ENCODE measurements around the gene DPP10.

Gene DPP10

GRCh38 chr2:114450639-114451038 lies 8.2 kb downstream of the DPP10 start:
- no peak overlapping the region for H2AFZ ChIP-seq (ENCODE audit: low read length)
- H3K9me2 ChIP-seq (ENCODE audit: low read depth, low read length) = no peaks in the 10 kb centered on the region
- no peaks in the 10 kb centered on the region for H4K20me1 ChIP-seq (ENCODE audit: insufficient read depth, low read length)
- H3K4me1 ChIP-seq (ENCODE audit: insufficient read depth, low read length, severe bottlenecking) = no peaks in the 10 kb centered on the region
- H3K9ac ChIP-seq (ENCODE audit: low read length) = no peak overlapping the region
- no peak overlapping the region for H3K27ac ChIP-seq (ENCODE audit: low read depth, low read length, poor library complexity, severe bottlenecking)
- no peaks in the 10 kb centered on the region for H3K9me3 ChIP-seq (ENCODE audit: low read length)
- H3F3A ChIP-seq (ENCODE audit: insufficient read depth, low read length) = no peaks in the 10 kb centered on the region
- TF ChIP-seq EZH2 (IDR thresholded peaks at IDR 0.05; ENCODE audit: borderline replicate concordance, low read length) (no peak), CTCF (IDR thresholded peaks at IDR 0.05; ENCODE audit: low read length) (no peak)
- no peaks in the 10 kb centered on the region for H3K36me3 ChIP-seq (ENCODE audit: insufficient read depth, low read length)
- H3K4me3 ChIP-seq (ENCODE audit: low read depth, low read length, poor library complexity, severe bottlenecking) = no peak overlapping the region
- H3K79me2 ChIP-seq (ENCODE audit: insufficient read depth, low read length) = no peaks in the 10 kb centered on the region
- H3K4me2 ChIP-seq (ENCODE audit: low read length) = no peak overlapping the region
- H3K27me3 ChIP-seq (ENCODE audit: insufficient read depth, low read length) = no peaks in the 10 kb centered on the region

GRCh38 chr2:114456566-114456965 lies 14.1 kb downstream of the DPP10 start:
- TF ChIP-seq EZH2 (IDR thresholded peaks at IDR 0.05; ENCODE audit: borderline replicate concordance, low read length) = no peak
- no peak overlapping the region for H2AFZ ChIP-seq (ENCODE audit: low read length)
- no peak overlapping the region for H3K27ac ChIP-seq (ENCODE audit: low read depth, low read length, poor library complexity, severe bottlenecking)
- H3K36me3 ChIP-seq (ENCODE audit: insufficient read depth, low read length) = no peaks in the 10 kb centered on the region
- no peaks in the 10 kb centered on the region for H3K9me3 ChIP-seq (ENCODE audit: low read length)
- H3K4me2 ChIP-seq (ENCODE audit: low read length) = no peak overlapping the region
- no peaks in the 10 kb centered on the region for H3K4me1 ChIP-seq (ENCODE audit: insufficient read depth, low read length, severe bottlenecking)
- H4K20me1 ChIP-seq (ENCODE audit: insufficient read depth, low read length) = no peaks in the 10 kb centered on the region
- no peaks in the 10 kb centered on the region for H3F3A ChIP-seq (ENCODE audit: insufficient read depth, low read length)
- no peaks in the 10 kb centered on the region for H3K9me2 ChIP-seq (ENCODE audit: low read depth, low read length)
- no peaks in the 10 kb centered on the region for H3K27me3 ChIP-seq (ENCODE audit: insufficient read depth, low read length)
- no peak overlapping the region for H3K4me3 ChIP-seq (ENCODE audit: low read depth, low read length, poor library complexity, severe bottlenecking)
- no peaks in the 10 kb centered on the region for H3K79me2 ChIP-seq (ENCODE audit: insufficient read depth, low read length)
- H3K9ac ChIP-seq (ENCODE audit: low read length) = no peak overlapping the region

- no peaks in the 10 kb centered on the region for H3K9me2 ChIP-seq (ENCODE audit: low read depth, low read length)
- H2AFZ ChIP-seq (ENCODE audit: low read length) = no peak overlapping the region
- TF ChIP-seq EZH2 (IDR thresholded peaks at IDR 0.05; ENCODE audit: borderline replicate concordance, low read length) (no peak), CTCF (IDR thresholded peaks at IDR 0.05; ENCODE audit: low read length) (no peak)
- no peaks in the 10 kb centered on the region for H3F3A ChIP-seq (ENCODE audit: insufficient read depth, low read length)
- no peak overlapping the region for H3K4me2 ChIP-seq (ENCODE audit: low read length)
- no peaks in the 10 kb centered on the region for H3K27me3 ChIP-seq (ENCODE audit: insufficient read depth, low read length)
- no peak overlapping the region for H3K4me3 ChIP-seq (ENCODE audit: low read depth, low read length, poor library complexity, severe bottlenecking)
- no peak overlapping the region for H3K27ac ChIP-seq (ENCODE audit: low read depth, low read length, poor library complexity, severe bottlenecking)
- no peaks in the 10 kb centered on the region for H3K4me1 ChIP-seq (ENCODE audit: insufficient read depth, low read length, severe bottlenecking)
- no peaks in the 10 kb centered on the region for H3K9me3 ChIP-seq (ENCODE audit: low read length)
- H3K79me2 ChIP-seq (ENCODE audit: insufficient read depth, low read length) = no peaks in the 10 kb centered on the region
- no peaks in the 10 kb centered on the region for H4K20me1 ChIP-seq (ENCODE audit: insufficient read depth, low read length)
- no peaks in the 10 kb centered on the region for H3K36me3 ChIP-seq (ENCODE audit: insufficient read depth, low read length)
- no peak overlapping the region for H3K9ac ChIP-seq (ENCODE audit: low read length)
Observed at GRCh38 chr2:114457956-114458355, 15.5 kb downstream of the DPP10 start.

GRCh38 chr2:114461116-114461515 lies 18.7 kb downstream of the DPP10 start:
- no peaks in the 10 kb centered on the region for H3K9me3 ChIP-seq (ENCODE audit: low read length)
- H3K36me3 ChIP-seq (ENCODE audit: insufficient read depth, low read length) = no peaks in the 10 kb centered on the region
- H3K9me2 ChIP-seq (ENCODE audit: low read depth, low read length) = no peaks in the 10 kb centered on the region
- no peaks in the 10 kb centered on the region for H3F3A ChIP-seq (ENCODE audit: insufficient read depth, low read length)
- H3K9ac ChIP-seq (ENCODE audit: low read length) = no peak overlapping the region
- no peak for TF ChIP-seq CTCF (IDR thresholded peaks at IDR 0.05; ENCODE audit: low read length)
- TF ChIP-seq EZH2 (IDR thresholded peaks at IDR 0.05; ENCODE audit: borderline replicate concordance, low read length) = no peak
- H2AFZ ChIP-seq (ENCODE audit: low read length) = no peak overlapping the region
- H3K4me3 ChIP-seq (ENCODE audit: low read depth, low read length, poor library complexity, severe bottlenecking) = no peak overlapping the region
- no peaks in the 10 kb centered on the region for H3K79me2 ChIP-seq (ENCODE audit: insufficient read depth, low read length)
- no peaks in the 10 kb centered on the region for H3K27me3 ChIP-seq (ENCODE audit: insufficient read depth, low read length)
- H4K20me1 ChIP-seq (ENCODE audit: insufficient read depth, low read length) = no peaks in the 10 kb centered on the region
- no peak overlapping the region for H3K27ac ChIP-seq (ENCODE audit: low read depth, low read length, poor library complexity, severe bottlenecking)
- no peaks in the 10 kb centered on the region for H3K4me1 ChIP-seq (ENCODE audit: insufficient read depth, low read length, severe bottlenecking)
- H3K4me2 ChIP-seq (ENCODE audit: low read length) = no peak overlapping the region

Data from OCI-LY1 (cell line).